H1 (cell line): ENCODE results near the gene CPPED1. TPM values are rescaled to one million over a fixed set of nuclear protein-coding genes. Genes with fewer than 3 reads are reported as not detected.

ENCODE experiments used
- CTCF ChIA-PET: fragments of 300-600 bp; sonication (Branson Sonifier 250); formaldehyde crosslinking; loops from one replicate; lab custom pipeline; 2021; ENCODE audit not compliant: partially characterized antibody; lab: Charles Lee
- POLR2A ChIA-PET: fragments of 300-600 bp; sonication (Branson Sonifier 250); formaldehyde crosslinking; loops from one replicate; lab custom pipeline; 2021; ENCODE audit warnings: inconsistent platforms; ENCODE audit not compliant: partially characterized antibody; lab: Charles Lee
- DNase-seq, 2 experiments: peaks; one replicate each; pipeline versions ENCODE4 v3.0.0 to v3.0.0-alpha.2; 2010 to 2022; ENCODE audit warnings: low spot score in 2 of 2, low read depth in 1 of 2, mixed read lengths in 1 of 2
- FAIRE-seq: peaks from 2 replicates; lab custom pipeline; 2011; peaks lifted over from hg19 to GRCh38; lab: Jason Lieb, UNC
- H2AFZ ChIP-seq: 2 replicates; pipeline ENCODE4 v1.8.1; 2012; ENCODE audit warnings: low read length, inconsistent platforms
- H2AK5ac ChIP-seq: 2 replicates; pipeline ENCODE4 v1.6.1; 2013; ENCODE audit warnings: low read depth, low read length
- H2BK120ac ChIP-seq: replicated peaks from 2 replicates; pipeline ENCODE3; 2013; ENCODE audit warnings: low read depth, low read length, inconsistent platforms
- H2BK12ac ChIP-seq: 2 replicates; pipeline ENCODE4 v1.6.1; 2013; ENCODE audit warnings: low read depth, low read length
- H2BK15ac ChIP-seq: 2 replicates; pipeline ENCODE4 v1.6.1; 2013; ENCODE audit warnings: low read length
- H2BK20ac ChIP-seq: 2 replicates; pipeline ENCODE4 v1.6.1; 2013; ENCODE audit warnings: low read length
- H2BK5ac ChIP-seq: 2 replicates; pipeline ENCODE4 v1.6.1; 2013; ENCODE audit warnings: low read depth, low read length
- H3K14ac ChIP-seq: 2 replicates; pipeline ENCODE4 v1.6.1; 2013; ENCODE audit warnings: inconsistent platforms; ENCODE audit not compliant: insufficient read length
- H3K18ac ChIP-seq: 2 replicates; pipeline ENCODE4 v1.6.1; 2013; ENCODE audit warnings: low read length; ENCODE audit errors: extremely low read depth
- H3K23ac ChIP-seq: 2 replicates; pipeline ENCODE4 v1.6.1; 2013; ENCODE audit warnings: inconsistent platforms; ENCODE audit not compliant: insufficient read length
- H3K23me2 ChIP-seq: 2 replicates; pipeline ENCODE4 v1.6.1; 2013; ENCODE audit warnings: low read depth, low read length
- H3K27ac ChIP-seq: 2 replicates; pipeline ENCODE4 v1.6.1; 2011; ENCODE audit warnings: low read depth, low read length, inconsistent platforms
- H3K27me3 ChIP-seq, 4 experiments: replicated peaks in 1 of 4; 1 replicate in 1 of 4; 2 replicates in 3 of 4; pipeline versions ENCODE4 v1.6.1 to v1.8.1; 2011 to 2013; ENCODE audit warnings: low read length in 3 of 4, mild to moderate bottlenecking in 3 of 4, inconsistent platforms in 2 of 4, mixed read lengths in 2 of 4, moderate library complexity in 1 of 4; ENCODE audit not compliant: control insufficient read depth in 3 of 4, insufficient read depth in 3 of 4; ENCODE audit errors: extremely low read depth in 1 of 4
- H3K36me3 ChIP-seq, 4 experiments: 2 replicates each; pipeline versions ENCODE4 v1.6.1 to v1.8.1; 2011 to 2013; ENCODE audit warnings: mild to moderate bottlenecking in 4 of 4, low read length in 3 of 4, moderate library complexity in 2 of 4, control low read depth in 1 of 4, inconsistent platforms in 1 of 4; ENCODE audit not compliant: insufficient read depth in 4 of 4, control insufficient read depth in 2 of 4
- H3K4ac ChIP-seq: replicated peaks from 2 replicates; pipeline ENCODE3; 2013; ENCODE audit warnings: low read length, low read depth, mixed read lengths, inconsistent platforms; ENCODE audit not compliant: insufficient read length
- H3K4me1 ChIP-seq, 4 experiments: replicated peaks in 1 of 4; 1 replicate in 1 of 4; 2 replicates in 3 of 4; pipeline versions ENCODE4 v1.6.1 to v1.8.1; 2011 to 2013; ENCODE audit warnings: low read length in 3 of 4, inconsistent platforms in 2 of 4, mixed read lengths in 1 of 4; ENCODE audit not compliant: insufficient read depth in 4 of 4, control insufficient read depth in 3 of 4
- H3K4me2 ChIP-seq, 2 experiments: 2 replicates each; pipeline versions ENCODE4 v1.6.1 to v1.8.1; 2011 to 2013; ENCODE audit warnings: low read depth in 2 of 2, low read length in 2 of 2, control low read depth in 1 of 2, inconsistent platforms in 1 of 2, mild to moderate bottlenecking in 1 of 2; ENCODE audit not compliant: insufficient read depth in 1 of 2
- H3K4me3 ChIP-seq, 4 experiments: fragments of 200-600, 300-600 bp in 1 of 4; sonication (generic), shearing (Covaris generic), sonication (Bioruptor Twin) in 1 of 4; 2 replicates each; pipeline versions ENCODE4 v1.5.1 to v1.8.1; 2011 to 2016; ENCODE audit warnings: low read length in 4 of 4, low read depth in 3 of 4, control low read depth in 2 of 4, inconsistent platforms in 2 of 4, mild to moderate bottlenecking in 2 of 4, mixed read lengths in 1 of 4, moderate library complexity in 1 of 4; ENCODE audit not compliant: insufficient read depth in 2 of 4; ENCODE audit errors: extremely low read depth in 1 of 4
- H3K56ac ChIP-seq: replicated peaks from 2 replicates; pipeline ENCODE3; 2013; ENCODE audit warnings: low read depth, mild to moderate bottlenecking, mixed read lengths, low read length, inconsistent platforms; ENCODE audit not compliant: insufficient read length
- H3K79me1 ChIP-seq: 2 replicates; pipeline ENCODE4 v1.6.1; 2013; ENCODE audit warnings: low read depth, low read length, control low read depth
- H3K79me2 ChIP-seq, 2 experiments: 2 replicates each; pipeline versions ENCODE4 v1.6.1 to v1.8.1; 2012 to 2013; ENCODE audit warnings: low read length in 2 of 2, mild to moderate bottlenecking in 2 of 2, inconsistent platforms in 1 of 2; ENCODE audit not compliant: insufficient read depth in 2 of 2, control insufficient read depth in 1 of 2
- H3K9ac ChIP-seq, 4 experiments: replicated peaks in 1 of 4; 1 replicate in 1 of 4; 2 replicates in 3 of 4; pipeline versions ENCODE4 v1.6.1 to v1.8.1; 2011 to 2013; ENCODE audit warnings: low read depth in 3 of 4, low read length in 3 of 4, control low read depth in 2 of 4, mild to moderate bottlenecking in 2 of 4, moderate library complexity in 2 of 4, inconsistent platforms in 1 of 4; ENCODE audit errors: extremely low read depth in 1 of 4
- H3K9me3 ChIP-seq, 2 experiments: 2 replicates each; pipeline versions ENCODE4 v1.6.1 to v1.8.1; 2012 to 2013; ENCODE audit warnings: mild to moderate bottlenecking in 2 of 2, moderate library complexity in 2 of 2, control low read depth in 1 of 2, inconsistent platforms in 1 of 2, low read depth in 1 of 2, low read length in 1 of 2, mixed read lengths in 1 of 2; ENCODE audit not compliant: insufficient read depth in 2 of 2
- H4K20me1 ChIP-seq, 2 experiments: replicated peaks in 1 of 2; 2 replicates each; pipeline versions ENCODE3 to v1.8.1; 2011 to 2013; ENCODE audit warnings: inconsistent platforms in 2 of 2, low read length in 2 of 2, mild to moderate bottlenecking in 1 of 2; ENCODE audit not compliant: insufficient read depth in 2 of 2, control insufficient read depth in 1 of 2
- H4K5ac ChIP-seq: 2 replicates; pipeline ENCODE4 v1.6.1; 2013; ENCODE audit warnings: low read length, low read depth, mixed read lengths, inconsistent platforms; ENCODE audit not compliant: insufficient read length
- H4K8ac ChIP-seq: 2 replicates; pipeline ENCODE4 v1.8.0; 2013; ENCODE audit warnings: mild to moderate bottlenecking, moderate library complexity, low read length, inconsistent platforms; ENCODE audit not compliant: insufficient read depth; ENCODE audit errors: extremely low read depth
- H4K91ac ChIP-seq: replicated peaks from 2 replicates; pipeline ENCODE3; 2013; ENCODE audit warnings: low read length, mixed read lengths, inconsistent platforms; ENCODE audit not compliant: insufficient read length
- EGR1 ChIP-seq: IDR thresholded peaks from 2 replicates; pipeline ENCODE4 v1.6.1; 2011; ENCODE audit warnings: low read depth, low read length, borderline replicate concordance
- RFX5 ChIP-seq: IDR thresholded peaks from 2 replicates; pipeline ENCODE4 v1.6.1; 2011; ENCODE audit warnings: low read depth, low read length, improper control_type of control experiment, borderline replicate concordance
- SIN3A ChIP-seq, 2 experiments: IDR thresholded peaks in 1 of 2; conservative IDR thresholded peaks in 1 of 2; 2 replicates each; pipeline ENCODE4 v1.6.1; 2011 to 2012; ENCODE audit warnings: low read length in 2 of 2, improper control_type of control experiment in 1 of 2, low read depth in 1 of 2, mild to moderate bottlenecking in 1 of 2
- TEAD4 ChIP-seq: IDR thresholded peaks from 2 replicates; pipeline ENCODE4 v1.6.1; 2012; ENCODE audit warnings: low read depth, low read length, inconsistent platforms, mixed read lengths
- WGBS, 2 experiments: shearing (Covaris generic) in 1 of 2; methylation state at CpG; one replicate each; pipeline versions ENCODE4 v1.1.6 to v1.1.7; 2013 to 2015; ENCODE audit warnings: low lambda C conversion rate in 2 of 2, mixed read lengths in 2 of 2, inconsistent platforms in 1 of 2, low coverage in 1 of 2, missing lambda C conversion rate in 1 of 2; ENCODE audit not compliant: insufficient replicate concordance in 2 of 2, insufficient coverage in 1 of 2, insufficient read length in 1 of 2; ENCODE audit errors: extremely low coverage in 1 of 2, missing lambda C conversion rate in 1 of 2; 5-methylcytosine and 5-hydroxymethylcytosine counted together
- polyA plus RNA-seq, 7 experiments: library from polyadenylated mRNA; depleted of rRNA in 3 of 7; stranded (reverse) in 5 of 7; unstranded in 2 of 7; fragments of >200 nt in 5 of 7; fragments of 200-250 nt in 2 of 7; gene quantifications; 1 replicate in 5 of 7; 2 replicates in 1 of 7; 4 replicates in 1 of 7; pipeline versions ENCODE4 v1.2.1 to v1.2.3, GENCODE V29; 2011 to 2013; ENCODE audit warnings: missing spikeins in 2 of 7, mixed read lengths in 2 of 7
- total RNA-seq: library from RNA; stranded (reverse); fragmentation: NEBNext Ultra II Directional; extraction: Animal tissue kit (Norgen Biotek cat#: 25700); gene quantifications from 2 replicates; pipeline ENCODE4 v1.2.1, GENCODE V29; 2021

The CPPED1 gene
- total and polyA plus RNA-seq, 2 of the 8 experiments (the other 6 are each of a cell fraction or from before 2014, with no cell fraction given), result 3.5 to 11.2 TPM

- DNase-seq, result peak; percentile 49 to 82
- H3K27ac ChIP-seq, result no peak overlapping the region
Observed at GRCh38 chr16:12661656-12662172, 142.0 kb downstream of the CPPED1 start.

More at GRCh38 chr16:12661656-12662172, 142.0 kb downstream of the CPPED1 start:
- no peak overlapping the region for H2AFZ ChIP-seq
- H4K8ac ChIP-seq, result no peak overlapping the region
- H3K9ac ChIP-seq, result no peak overlapping the region
- no peak overlapping the region for H3K4ac ChIP-seq
- H3K56ac ChIP-seq, result no peak overlapping the region
- no peak for TF ChIP-seq EGR1
- peak in 1 of 2 experiments; percentile 58; a peak in 1 of 4 replicates for TF ChIP-seq SIN3A (conservative IDR thresholded peaks at IDR 0.05 in 1 of 2, IDR thresholded peaks at IDR 0.05 in 1 of 2; ENCODE audit: low read depth in 1 of 2, low read length in 2 of 2)
- TF ChIP-seq RFX5, result no peak
- TF ChIP-seq TEAD4, result peak; percentile 48
- H3K9me3 ChIP-seq, result no peaks in the 10 kb centered on the region
- FAIRE-seq, result peak; percentile 72
- no peak overlapping the region for H2BK120ac ChIP-seq
- no peaks in the 10 kb centered on the region for H3K27me3 ChIP-seq
- no peak overlapping the region for H2BK15ac ChIP-seq
- H4K20me1 ChIP-seq, result no peaks in the 10 kb centered on the region
- no peak overlapping the region for H3K23ac ChIP-seq
- no peak overlapping the region for H3K4me3 ChIP-seq
- no peak overlapping the region for H2BK20ac ChIP-seq
- H4K5ac ChIP-seq, result no peak overlapping the region
- WGBS, 2 experiments, result 62% methylated on average over 10 of the region's 10 CpGs; no CpG with 5 or more reads in 1 of the 2 experiments
- H3K23me2 ChIP-seq, result no peaks in the 10 kb centered on the region; the same call in 1 of the 2 replicates
- H3K14ac ChIP-seq, result no peak overlapping the region
- no peak overlapping the region for H3K18ac ChIP-seq
- no peak overlapping the region for H4K91ac ChIP-seq
- no peaks in the 10 kb centered on the region for H3K79me2 ChIP-seq
- H3K4me2 ChIP-seq, result no peak overlapping the region
- H3K36me3 ChIP-seq, result no peaks in the 10 kb centered on the region
- no peak overlapping the region for H2BK5ac ChIP-seq
- ChIA-PET POLR2A (no interaction called here), CTCF (interaction anchor here (1.1 kb wide), 1 partner anchor 88 kb away, joined by 4 read pairs; no protein-coding TSS in a partner anchor)
- H2AK5ac ChIP-seq, result no peak overlapping the region
- no peaks in the 10 kb centered on the region for H3K4me1 ChIP-seq
- H2BK12ac ChIP-seq, result no peak overlapping the region
- H3K79me1 ChIP-seq, result no peaks in the 10 kb centered on the region
